ENCODE measurements around the gene LAGE3.

- TF ChIP-seq, protein P1, sequence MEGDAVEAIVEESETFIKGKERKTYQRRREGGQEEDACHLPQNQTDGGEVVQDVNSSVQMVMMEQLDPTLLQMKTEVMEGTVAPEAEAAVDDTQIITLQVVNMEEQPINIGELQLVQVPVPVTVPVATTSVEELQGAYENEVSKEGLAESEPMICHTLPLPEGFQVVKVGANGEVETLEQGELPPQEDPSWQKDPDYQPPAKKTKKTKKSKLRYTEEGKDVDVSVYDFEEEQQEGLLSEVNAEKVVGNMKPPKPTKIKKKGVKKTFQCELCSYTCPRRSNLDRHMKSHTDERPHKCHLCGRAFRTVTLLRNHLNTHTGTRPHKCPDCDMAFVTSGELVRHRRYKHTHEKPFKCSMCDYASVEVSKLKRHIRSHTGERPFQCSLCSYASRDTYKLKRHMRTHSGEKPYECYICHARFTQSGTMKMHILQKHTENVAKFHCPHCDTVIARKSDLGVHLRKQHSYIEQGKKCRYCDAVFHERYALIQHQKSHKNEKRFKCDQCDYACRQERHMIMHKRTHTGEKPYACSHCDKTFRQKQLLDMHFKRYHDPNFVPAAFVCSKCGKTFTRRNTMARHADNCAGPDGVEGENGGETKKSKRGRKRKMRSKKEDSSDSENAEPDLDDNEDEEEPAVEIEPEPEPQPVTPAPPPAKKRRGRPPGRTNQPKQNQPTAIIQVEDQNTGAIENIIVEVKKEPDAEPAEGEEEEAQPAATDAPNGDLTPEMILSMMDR (IDR thresholded peaks at IDR 0.05; ENCODE audit: poor library complexity), result no peak
- TF ChIP-seq EZH2phosphoT487 (IDR thresholded peaks at IDR 0.05; ENCODE audit: low read depth, severe bottlenecking, unreplicated experiment) (no peak), EZH2 (IDR thresholded peaks at IDR 0.05; ENCODE audit: borderline replicate concordance) (no peak)
Measured at GRCh38 chrX:154486396-154487207, 7.5 kb upstream of the LAGE3 start, which contains the start of gene UBL4A.

Data from hepatocyte (in vitro differentiated cells).